ENCODE measurements around the gene RAB19. TPM values are rescaled to one million over a fixed set of nuclear protein-coding genes. Genes with fewer than 3 reads are reported as not detected.

Gene RAB19
- total and polyA plus RNA-seq, 9 donors = 0.26 to 3.1 (median 1.2) TPM; not detected in 5

GRCh38 chr7:140456551-140457051 is 52.7 kb downstream of the RAB19 start:
- DNase-seq = no peak
- Histone ChIP-seq H3K27ac (no peak overlapping the region), H3K4me1 (ENCODE audit: insufficient read depth) (peaks cover 3% of the 10 kb centered on the region), H3K36me3 (no peaks in the 10 kb centered on the region), H3K9me3 (no peaks in the 10 kb centered on the region), H3K27me3 (no peaks in the 10 kb centered on the region), H3K4me3 (no peak overlapping the region)
- 83 to 93% (median 91%) methylated on average over 9 of the region's 9 CpGs for WGBS, 3 donors
- intact Hi-C loops (cut with DNase I) = no loop called here
- TF ChIP-seq, protein P1, sequence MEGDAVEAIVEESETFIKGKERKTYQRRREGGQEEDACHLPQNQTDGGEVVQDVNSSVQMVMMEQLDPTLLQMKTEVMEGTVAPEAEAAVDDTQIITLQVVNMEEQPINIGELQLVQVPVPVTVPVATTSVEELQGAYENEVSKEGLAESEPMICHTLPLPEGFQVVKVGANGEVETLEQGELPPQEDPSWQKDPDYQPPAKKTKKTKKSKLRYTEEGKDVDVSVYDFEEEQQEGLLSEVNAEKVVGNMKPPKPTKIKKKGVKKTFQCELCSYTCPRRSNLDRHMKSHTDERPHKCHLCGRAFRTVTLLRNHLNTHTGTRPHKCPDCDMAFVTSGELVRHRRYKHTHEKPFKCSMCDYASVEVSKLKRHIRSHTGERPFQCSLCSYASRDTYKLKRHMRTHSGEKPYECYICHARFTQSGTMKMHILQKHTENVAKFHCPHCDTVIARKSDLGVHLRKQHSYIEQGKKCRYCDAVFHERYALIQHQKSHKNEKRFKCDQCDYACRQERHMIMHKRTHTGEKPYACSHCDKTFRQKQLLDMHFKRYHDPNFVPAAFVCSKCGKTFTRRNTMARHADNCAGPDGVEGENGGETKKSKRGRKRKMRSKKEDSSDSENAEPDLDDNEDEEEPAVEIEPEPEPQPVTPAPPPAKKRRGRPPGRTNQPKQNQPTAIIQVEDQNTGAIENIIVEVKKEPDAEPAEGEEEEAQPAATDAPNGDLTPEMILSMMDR (IDR thresholded peaks at IDR 0.05) = no peak
- TF ChIP-seq EP300 (IDR thresholded peaks at IDR 0.05) (no peak), POLR2A (IDR thresholded peaks at IDR 0.05) (no peak)

- Histone ChIP-seq H3K36me3 (no peaks in the 10 kb centered on the region), H3K9me3 (no peaks in the 10 kb centered on the region), H3K27me3 (no peaks in the 10 kb centered on the region), H3K27ac (no peak overlapping the region), H3K4me1 (ENCODE audit: insufficient read depth) (peaks cover 3% of the 10 kb centered on the region), H3K4me3 (no peak overlapping the region)
- TF ChIP-seq EP300 (IDR thresholded peaks at IDR 0.05) (no peak), POLR2A (IDR thresholded peaks at IDR 0.05) (no peak)
- TF ChIP-seq, protein P1 (IDR thresholded peaks at IDR 0.05) = no peak
- 89 to 96% (median 95%) methylated on average over 3 of the region's 3 CpGs for WGBS, 3 donors
- intact Hi-C loops (cut with DNase I) = no loop called here
- DNase-seq = no peak
These were observed 54.3 kb downstream of the RAB19 start for GRCh38 chr7:140458201-140458600.

GRCh38 chr7:140458916-140459315 is 55.1 kb downstream of the RAB19 start:
- Histone ChIP-seq H3K27ac (no peak overlapping the region), H3K4me1 (ENCODE audit: insufficient read depth) (peaks cover 3% of the 10 kb centered on the region), H3K27me3 (no peaks in the 10 kb centered on the region), H3K9me3 (no peaks in the 10 kb centered on the region), H3K4me3 (no peak overlapping the region), H3K36me3 (no peaks in the 10 kb centered on the region)
- WGBS, 3 donors = 8 to 49% (median 9%) methylated on average over 8 of the region's 8 CpGs
- TF ChIP-seq EP300 (IDR thresholded peaks at IDR 0.05) (no peak), POLR2A (IDR thresholded peaks at IDR 0.05) (no peak)
- TF ChIP-seq, protein P1 (IDR thresholded peaks at IDR 0.05) = no peak
- intact Hi-C loops (cut with DNase I) = no loop called here
- no peak for DNase-seq

GRCh38 chr7:140463111-140463510 is 59.3 kb downstream of the RAB19 start:
- no peak for DNase-seq
- intact Hi-C loops (cut with DNase I) = no loop called here
- Histone ChIP-seq H3K9me3 (no peaks in the 10 kb centered on the region), H3K27ac (no peak overlapping the region), H3K27me3 (no peaks in the 10 kb centered on the region), H3K4me1 (ENCODE audit: insufficient read depth) (peaks cover 3% of the 10 kb centered on the region), H3K36me3 (no peaks in the 10 kb centered on the region), H3K4me3 (no peak overlapping the region)
- TF ChIP-seq EP300 (IDR thresholded peaks at IDR 0.05) = no peak
- TF ChIP-seq, protein P1 (IDR thresholded peaks at IDR 0.05) = no peak
- TF ChIP-seq POLR2A (IDR thresholded peaks at IDR 0.05) = no peak
- WGBS, 3 donors = 92 to 98% (median 96%) methylated on average over 2 of the region's 2 CpGs
